HepG2 (cell line): ENCODE results near the gene SALL4. TPM values are rescaled to one million over a fixed set of nuclear protein-coding genes. Genes with fewer than 3 reads are reported as not detected.

Experiments used
- BRCA1 ChIP-seq: sonication (generic); formaldehyde crosslinking; IDR thresholded peaks from 2 replicates; pipeline ENCODE4 v1.4.0; 2020; ENCODE audit warnings: missing genetic modification reagents
- EP300 ChIP-seq, 3 experiments: sonication (generic) in 1 of 3; formaldehyde crosslinking in 1 of 3; IDR thresholded peaks; 2 replicates each; pipeline versions ENCODE4 v1.5.1 to v1.6.1; 2011 to 2020; ENCODE audit warnings: low read depth in 2 of 3, low read length in 2 of 3, borderline replicate concordance in 1 of 3, improper control_type of control experiment in 1 of 3, mild to moderate bottlenecking in 1 of 3, missing genetic modification reagents in 1 of 3, moderate library complexity in 1 of 3
- GATA4 ChIP-seq: sonication (generic); IDR thresholded peaks from 2 replicates; pipeline ENCODE4 v1.6.1; 2016; ENCODE audit warnings: antibody characterized with exemption, low read depth, borderline replicate concordance
- MBNL3 ChIP-seq: fragments of 250-450 bp; sonication (Bioruptor Pico); conservative IDR thresholded peaks from 2 replicates; pipeline ENCODE4 v1.8.0; 2022; ENCODE audit warnings: mild to moderate bottlenecking, inconsistent platforms
- MTF1 ChIP-seq: sonication (generic); formaldehyde crosslinking; IDR thresholded peaks from 2 replicates; pipeline ENCODE4 v1.5.0; 2020; ENCODE audit warnings: missing genetic modification reagents
- NFIB ChIP-seq: sonication (generic); formaldehyde crosslinking; IDR thresholded peaks from 2 replicates; pipeline ENCODE4 v1.9.0; 2021; ENCODE audit warnings: missing genetic modification reagents, mild to moderate bottlenecking, borderline replicate concordance
- NFKBIZ ChIP-seq: IDR thresholded peaks from 2 replicates; pipeline ENCODE4 v1.6.1; 2018; ENCODE audit warnings: missing genetic modification reagents, missing compliant biosample characterization
- NPAS2 ChIP-seq: sonication (generic); formaldehyde crosslinking; IDR thresholded peaks from 2 replicates; pipeline ENCODE4 v1.8.0; 2022; ENCODE audit warnings: mild to moderate bottlenecking, missing genetic modification reagents, borderline replicate concordance
- NR1H2 ChIP-seq: sonication (generic); formaldehyde crosslinking; IDR thresholded peaks from 2 replicates; pipeline ENCODE4 v1.8.1; 2022; ENCODE audit warnings: low read depth, missing genetic modification reagents, borderline replicate concordance
- TEF ChIP-seq: sonication (generic); formaldehyde crosslinking; IDR thresholded peaks from 2 replicates; pipeline ENCODE4 v1.5.0; 2020; ENCODE audit warnings: missing genetic modification reagents
- TOPORS ChIP-seq: sonication (generic); formaldehyde crosslinking; IDR thresholded peaks from 2 replicates; pipeline ENCODE4 v1.8.0; 2023; ENCODE audit warnings: mild to moderate bottlenecking, missing genetic modification reagents
- TSC22D2 ChIP-seq: sonication (generic); formaldehyde crosslinking; IDR thresholded peaks from 2 replicates; pipeline ENCODE4 v1.5.1; 2020; ENCODE audit warnings: missing genetic modification reagents, mild to moderate bottlenecking, borderline replicate concordance
- UBTF ChIP-seq: sonication (generic); formaldehyde crosslinking; IDR thresholded peaks from 2 replicates; pipeline ENCODE4 v1.4.0; 2020; ENCODE audit warnings: mild to moderate bottlenecking, missing genetic modification reagents
- ZFP36L1 ChIP-seq: sonication (generic); formaldehyde crosslinking; IDR thresholded peaks from 2 replicates; pipeline ENCODE4 v1.8.0; 2022; ENCODE audit warnings: mild to moderate bottlenecking, missing genetic modification reagents, moderate library complexity
- ZFP37 ChIP-seq: sonication (generic); formaldehyde crosslinking; IDR thresholded peaks from 2 replicates; pipeline ENCODE4 v1.4.0; 2020; ENCODE audit warnings: missing genetic modification reagents, borderline replicate concordance
- ZNF205 ChIP-seq: IDR thresholded peaks from 2 replicates; pipeline ENCODE4 v1.6.1; 2018; ENCODE audit warnings: missing biosample characterization, missing genetic modification reagents
- ZNF326 ChIP-seq: sonication (generic); formaldehyde crosslinking; IDR thresholded peaks from 2 replicates; pipeline ENCODE4 v1.4.0; 2020; ENCODE audit warnings: missing genetic modification reagents, borderline replicate concordance
- ZNF547 ChIP-seq: sonication (generic); formaldehyde crosslinking; IDR thresholded peaks from 2 replicates; pipeline ENCODE4 v1.5.1; 2020; ENCODE audit warnings: mild to moderate bottlenecking, missing genetic modification reagents
- ZNF790 ChIP-seq: sonication (generic); formaldehyde crosslinking; IDR thresholded peaks from 2 replicates; pipeline ENCODE4 v1.8.0; 2022; ENCODE audit warnings: missing genetic modification reagents, mild to moderate bottlenecking, borderline replicate concordance
- ZNF83 ChIP-seq: sonication (generic); formaldehyde crosslinking; IDR thresholded peaks from 2 replicates; pipeline ENCODE4 v1.4.0; 2020; ENCODE audit warnings: missing genetic modification reagents, mild to moderate bottlenecking, borderline replicate concordance
- polyA plus RNA-seq, 8 experiments: library from polyadenylated mRNA; depleted of rRNA in 3 of 8; stranded (reverse) in 7 of 8; unstranded in 1 of 8; fragments of >200 nt; fragmentation: Illumina TruSeq in 4 of 8; extraction: Trizol in 4 of 8; gene quantifications; 2 replicates each; pipeline versions ENCODE4 v1.2.1 to v1.2.3, GENCODE V29; 2011 to 2016; ENCODE audit warnings: low read depth in 4 of 8, missing spikeins in 1 of 8, mixed read lengths in 1 of 8; ENCODE audit not compliant: insufficient read depth in 1 of 8
- total RNA-seq, 5 experiments: library from RNA; depleted of rRNA; stranded (reverse); fragments of >200 nt; fragmentation: Illumina TruSeq; extraction: Trizol; gene quantifications; 2 replicates each; pipeline ENCODE4 v1.2.3, GENCODE V29; 2016; ENCODE audit warnings: low read depth in 1 of 5
- TF ChIP-seq, protein P1 (sequence below): sonication (generic); formaldehyde crosslinking; IDR thresholded peaks from 2 replicates; pipeline ENCODE4 v1.4.0; 2020; ENCODE audit warnings: missing genetic modification reagents
- TF ChIP-seq, protein P2 (sequence below): sonication (generic); formaldehyde crosslinking; conservative IDR thresholded peaks from 2 replicates; pipeline ENCODE4 v1.4.0; 2020; ENCODE audit warnings: missing genetic modification reagents
- TF ChIP-seq, protein P3 (sequence below): IDR thresholded peaks from 2 replicates; pipeline ENCODE4 v1.6.1; 2016; ENCODE audit warnings: control low read depth

Gene SALL4
- total and polyA plus RNA-seq, 2 of the 13 experiments (the other 11 are each of a cell fraction or from before 2014, with no cell fraction given), result 0.33 to 1.8 TPM

DNA sequence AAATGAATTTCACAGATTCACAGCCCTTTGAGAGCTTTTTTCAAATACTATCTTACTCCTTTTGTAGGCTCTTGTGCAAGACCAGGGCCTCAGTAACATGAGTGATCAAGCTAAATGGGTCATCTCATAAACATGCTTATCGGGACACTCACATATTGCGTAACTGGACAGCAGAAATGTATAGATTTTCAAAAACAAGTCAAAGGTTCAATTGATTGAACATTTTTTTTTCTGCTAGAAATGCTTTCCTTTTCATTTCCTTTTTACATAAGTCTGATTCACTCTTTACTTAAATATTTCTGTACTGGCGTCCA, 8.7 kb upstream of the SALL4 start (continued):
- TF ChIP-seq ZNF205 (peak; percentile 78), ZFP36L1 (CRISPR knock-in tag) (no peak), ZNF83 (CRISPR knock-in tag) (no peak), MBNL3 (CRISPR knock-in tag) (no peak), MTF1 (CRISPR knock-in tag) (no peak), NR1H2 (no peak), ZFP37 (CRISPR knock-in tag) (no peak), NFKBIZ (CRISPR knock-in tag) (no peak), BRCA1 (CRISPR knock-in tag) (no peak), GATA4 (peak; percentile 85; the same call in 1 of the 2 replicates), ZNF326 (no peak), TEF (CRISPR knock-in tag) (no peak; the same call in 1 of the 2 replicates), ZNF547 (CRISPR knock-in tag) (no peak), TOPORS (CRISPR knock-in tag) (no peak), EP300 (IDR thresholded peaks at IDR 0.05; ENCODE audit: low read depth in 2 of 2, low read length in 2 of 2) (peak; percentile 79 to 93; a peak in 3 of 4 replicates), EP300 (CRISPR knock-in tag; IDR thresholded peaks at IDR 0.05; ENCODE audit: borderline replicate concordance) (peak; percentile 37; the same call in 1 of the 2 replicates), NPAS2 (CRISPR knock-in tag) (no peak), NFIB (CRISPR knock-in tag) (no peak), ZNF790 (no peak; the same call in 1 of the 2 replicates), TSC22D2 (CRISPR knock-in tag) (no peak), UBTF (CRISPR knock-in tag) (no peak)
- TF ChIP-seq, protein P1, sequence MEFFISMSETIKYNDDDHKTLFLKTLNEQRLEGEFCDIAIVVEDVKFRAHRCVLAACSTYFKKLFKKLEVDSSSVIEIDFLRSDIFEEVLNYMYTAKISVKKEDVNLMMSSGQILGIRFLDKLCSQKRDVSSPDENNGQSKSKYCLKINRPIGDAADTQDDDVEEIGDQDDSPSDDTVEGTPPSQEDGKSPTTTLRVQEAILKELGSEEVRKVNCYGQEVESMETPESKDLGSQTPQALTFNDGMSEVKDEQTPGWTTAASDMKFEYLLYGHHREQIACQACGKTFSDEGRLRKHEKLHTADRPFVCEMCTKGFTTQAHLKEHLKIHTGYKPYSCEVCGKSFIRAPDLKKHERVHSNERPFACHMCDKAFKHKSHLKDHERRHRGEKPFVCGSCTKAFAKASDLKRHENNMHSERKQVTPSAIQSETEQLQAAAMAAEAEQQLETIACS (CRISPR knock-in tag), result no peak
- TF ChIP-seq, protein P2, sequence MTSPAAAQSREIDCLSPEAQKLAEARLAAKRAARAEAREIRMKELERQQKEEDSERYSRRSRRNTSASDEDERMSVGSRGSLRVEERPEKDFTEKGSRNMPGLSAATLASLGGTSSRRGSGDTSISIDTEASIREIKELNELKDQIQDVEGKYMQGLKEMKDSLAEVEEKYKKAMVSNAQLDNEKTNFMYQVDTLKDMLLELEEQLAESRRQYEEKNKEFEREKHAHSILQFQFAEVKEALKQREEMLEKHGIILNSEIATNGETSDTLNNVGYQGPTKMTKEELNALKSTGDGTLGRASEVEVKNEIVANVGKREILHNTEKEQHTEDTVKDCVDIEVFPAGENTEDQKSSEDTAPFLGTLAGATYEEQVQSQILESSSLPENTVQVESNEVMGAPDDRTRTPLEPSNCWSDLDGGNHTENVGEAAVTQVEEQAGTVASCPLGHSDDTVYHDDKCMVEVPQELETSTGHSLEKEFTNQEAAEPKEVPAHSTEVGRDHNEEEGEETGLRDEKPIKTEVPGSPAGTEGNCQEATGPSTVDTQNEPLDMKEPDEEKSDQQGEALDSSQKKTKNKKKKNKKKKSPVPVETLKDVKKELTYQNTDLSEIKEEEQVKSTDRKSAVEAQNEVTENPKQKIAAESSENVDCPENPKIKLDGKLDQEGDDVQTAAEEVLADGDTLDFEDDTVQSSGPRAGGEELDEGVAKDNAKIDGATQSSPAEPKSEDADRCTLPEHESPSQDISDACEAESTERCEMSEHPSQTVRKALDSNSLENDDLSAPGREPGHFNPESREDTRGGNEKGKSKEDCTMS (CRISPR knock-in tag), result no peak
- TF ChIP-seq, protein P3, sequence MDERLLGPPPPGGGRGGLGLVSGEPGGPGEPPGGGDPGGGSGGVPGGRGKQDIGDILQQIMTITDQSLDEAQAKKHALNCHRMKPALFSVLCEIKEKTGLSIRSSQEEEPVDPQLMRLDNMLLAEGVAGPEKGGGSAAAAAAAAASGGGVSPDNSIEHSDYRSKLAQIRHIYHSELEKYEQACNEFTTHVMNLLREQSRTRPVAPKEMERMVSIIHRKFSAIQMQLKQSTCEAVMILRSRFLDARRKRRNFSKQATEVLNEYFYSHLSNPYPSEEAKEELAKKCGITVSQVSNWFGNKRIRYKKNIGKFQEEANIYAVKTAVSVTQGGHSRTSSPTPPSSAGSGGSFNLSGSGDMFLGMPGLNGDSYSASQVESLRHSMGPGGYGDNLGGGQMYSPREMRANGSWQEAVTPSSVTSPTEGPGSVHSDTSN (CRISPR knock-in tag), result no peak; the same call in 1 of the 2 replicates
